HepG2 (cell line): ENCODE results near the gene SECTM1. TPM values are rescaled to one million over a fixed set of nuclear protein-coding genes. Genes with fewer than 3 reads are reported as not detected.

Experiments used
- ATF1 ChIP-seq: IDR thresholded peaks from 2 replicates; pipeline ENCODE4 v1.6.1; 2016; ENCODE audit warnings: mild to moderate bottlenecking, control low read depth
- BCL6 ChIP-seq: IDR thresholded peaks from 2 replicates; pipeline ENCODE4 v1.6.1; 2016; ENCODE audit warnings: missing genetic modification reagents, missing compliant biosample characterization
- GABPB1 ChIP-seq: IDR thresholded peaks from 2 replicates; pipeline ENCODE4 v1.6.1; 2016; ENCODE audit warnings: mild to moderate bottlenecking, missing genetic modification reagents, moderate library complexity, missing compliant biosample characterization
- ONECUT2 ChIP-seq: sonication (generic); formaldehyde crosslinking; IDR thresholded peaks from 2 replicates; pipeline ENCODE4 v1.4.0; 2020; ENCODE audit warnings: missing genetic modification reagents
- PITX1 ChIP-seq: sonication (generic); formaldehyde crosslinking; IDR thresholded peaks from 2 replicates; pipeline ENCODE4 v1.5.1; 2020; ENCODE audit warnings: mild to moderate bottlenecking, missing genetic modification reagents
- PRMT3 ChIP-seq: sonication (generic); formaldehyde crosslinking; IDR thresholded peaks from 2 replicates; pipeline ENCODE4 v1.8.1; 2022; ENCODE audit warnings: low read depth, mild to moderate bottlenecking, moderate library complexity, missing genetic modification reagents, borderline replicate concordance
- RFXAP ChIP-seq: sonication (generic); formaldehyde crosslinking; IDR thresholded peaks from 2 replicates; pipeline ENCODE4 v1.4.0; 2020; ENCODE audit warnings: missing genetic modification reagents, borderline replicate concordance
- SMAD3 ChIP-seq: sonication (generic); formaldehyde crosslinking; IDR thresholded peaks from 2 replicates; pipeline ENCODE4 v1.4.0; 2020; ENCODE audit warnings: missing genetic modification reagents
- SOX13 ChIP-seq, 3 experiments: fragments of 450-650 bp in 1 of 3; sonication (generic) in 1 of 3; formaldehyde crosslinking in 1 of 3; IDR thresholded peaks in 2 of 3; conservative IDR thresholded peaks in 1 of 3; 2 replicates each; pipeline versions ENCODE4 v1.5.0 to v1.6.1; 2016 to 2020; ENCODE audit warnings: antibody characterized with exemption in 1 of 3, mild to moderate bottlenecking in 1 of 3, missing compliant biosample characterization in 1 of 3, missing genetic modification reagents in 1 of 3, moderate library complexity in 1 of 3
- SP4 ChIP-seq: sonication (generic); formaldehyde crosslinking; IDR thresholded peaks from 2 replicates; pipeline ENCODE4 v1.8.1; 2023; ENCODE audit warnings: mild to moderate bottlenecking, missing genetic modification reagents
- SRSF9 ChIP-seq: fragments of 200-400 bp; formaldehyde crosslinking; IDR thresholded peaks from 2 replicates; pipeline ENCODE4 v1.6.1; 2018; ENCODE audit warnings: borderline replicate concordance, mild to moderate bottlenecking, low read depth, low read length; ENCODE audit not compliant: insufficient read depth, poor library complexity, severe bottlenecking
- ZNF724P ChIP-seq: sonication (generic); formaldehyde crosslinking; IDR thresholded peaks from 2 replicates; pipeline ENCODE4 v1.8.0; 2022; ENCODE audit warnings: missing genetic modification reagents, borderline replicate concordance
- ZNF780A ChIP-seq: sonication (generic); formaldehyde crosslinking; IDR thresholded peaks from 2 replicates; pipeline ENCODE4 v1.8.0; 2022; ENCODE audit warnings: mild to moderate bottlenecking, missing genetic modification reagents, moderate library complexity
- polyA plus RNA-seq, 8 experiments: library from polyadenylated mRNA; depleted of rRNA in 3 of 8; stranded (reverse) in 7 of 8; unstranded in 1 of 8; fragments of >200 nt; fragmentation: Illumina TruSeq in 4 of 8; extraction: Trizol in 4 of 8; gene quantifications; 2 replicates each; pipeline versions ENCODE4 v1.2.1 to v1.2.3, GENCODE V29; 2011 to 2016; ENCODE audit warnings: low read depth in 4 of 8, missing spikeins in 1 of 8, mixed read lengths in 1 of 8; ENCODE audit not compliant: insufficient read depth in 1 of 8
- total RNA-seq, 5 experiments: library from RNA; depleted of rRNA; stranded (reverse); fragments of >200 nt; fragmentation: Illumina TruSeq; extraction: Trizol; gene quantifications; 2 replicates each; pipeline ENCODE4 v1.2.3, GENCODE V29; 2016; ENCODE audit warnings: low read depth in 1 of 5
- TF ChIP-seq, protein P1 (sequence below): sonication (generic); formaldehyde crosslinking; conservative IDR thresholded peaks from 2 replicates; pipeline ENCODE4 v1.4.0; 2020; ENCODE audit warnings: missing genetic modification reagents
- TF ChIP-seq, protein P2 (sequence below): sonication (generic); formaldehyde crosslinking; conservative IDR thresholded peaks from 2 replicates; pipeline ENCODE4 v1.8.0; 2022; ENCODE audit warnings: missing genetic modification reagents
- TF ChIP-seq, protein P3 (sequence below): IDR thresholded peaks from 2 replicates; pipeline ENCODE4 v1.4.0; 2020; ENCODE audit warnings: mild to moderate bottlenecking, missing genetic modification reagents
- TF ChIP-seq, protein P4 (sequence below): sonication (generic); formaldehyde crosslinking; IDR thresholded peaks from 2 replicates; pipeline ENCODE4 v1.8.1; 2023; ENCODE audit warnings: missing genetic modification reagents, mild to moderate bottlenecking, borderline replicate concordance
- TF ChIP-seq, protein P5 (sequence below): sonication (generic); formaldehyde crosslinking; IDR thresholded peaks from 2 replicates; pipeline ENCODE4 v1.8.1; 2023; ENCODE audit warnings: missing genetic modification reagents, inconsistent platforms, borderline replicate concordance

The SECTM1 gene
- total and polyA plus RNA-seq, 2 of the 13 experiments (the other 11 are each of a cell fraction or from before 2014, with no cell fraction given), result 3.5 to 5.3 TPM

DNA sequence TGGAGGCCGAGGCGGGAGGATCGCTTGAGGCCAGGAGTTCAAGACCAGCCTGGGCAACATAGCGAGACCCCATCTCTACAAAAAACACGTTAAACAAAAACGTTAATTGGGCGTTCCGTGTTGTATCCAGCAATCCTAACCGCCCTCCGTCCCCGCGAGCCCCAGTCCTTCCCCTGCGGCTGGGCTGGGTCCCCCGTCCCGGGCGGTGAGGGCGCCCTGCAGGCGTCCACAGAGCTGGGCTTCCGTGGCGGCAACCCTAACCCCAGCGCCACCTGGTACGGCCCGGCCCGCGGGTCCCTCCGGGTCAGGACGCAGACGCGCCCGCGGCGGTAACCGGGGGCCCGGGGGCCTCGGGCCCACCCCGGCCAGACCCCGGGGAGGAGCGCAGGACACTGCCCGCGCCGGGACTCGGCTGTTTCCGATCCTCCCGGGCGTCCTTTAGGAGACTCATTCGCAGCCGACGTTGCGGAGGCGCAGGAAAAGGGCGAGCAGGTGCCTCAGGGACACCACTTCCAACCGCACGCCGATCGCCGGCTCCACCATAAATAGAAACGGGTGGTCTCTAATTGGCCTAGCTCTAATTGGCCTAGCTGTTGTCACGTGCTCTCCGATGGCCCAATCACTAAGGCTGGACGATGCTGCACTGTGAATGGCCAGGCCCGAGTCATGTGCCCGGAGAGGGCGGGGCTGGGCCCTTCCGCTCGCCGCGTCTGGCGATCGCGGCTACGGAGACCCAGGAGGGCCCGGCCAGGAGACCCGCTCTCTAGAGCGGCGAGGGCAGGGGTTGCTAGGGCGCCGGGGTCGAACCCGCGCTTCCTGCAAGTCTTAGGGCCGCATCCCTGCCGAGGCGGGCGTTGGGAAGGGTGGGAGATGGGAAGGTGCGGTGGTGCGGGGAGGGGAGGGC lies 41.1 kb downstream of the SECTM1 start (continued):
- TF ChIP-seq, protein P1, sequence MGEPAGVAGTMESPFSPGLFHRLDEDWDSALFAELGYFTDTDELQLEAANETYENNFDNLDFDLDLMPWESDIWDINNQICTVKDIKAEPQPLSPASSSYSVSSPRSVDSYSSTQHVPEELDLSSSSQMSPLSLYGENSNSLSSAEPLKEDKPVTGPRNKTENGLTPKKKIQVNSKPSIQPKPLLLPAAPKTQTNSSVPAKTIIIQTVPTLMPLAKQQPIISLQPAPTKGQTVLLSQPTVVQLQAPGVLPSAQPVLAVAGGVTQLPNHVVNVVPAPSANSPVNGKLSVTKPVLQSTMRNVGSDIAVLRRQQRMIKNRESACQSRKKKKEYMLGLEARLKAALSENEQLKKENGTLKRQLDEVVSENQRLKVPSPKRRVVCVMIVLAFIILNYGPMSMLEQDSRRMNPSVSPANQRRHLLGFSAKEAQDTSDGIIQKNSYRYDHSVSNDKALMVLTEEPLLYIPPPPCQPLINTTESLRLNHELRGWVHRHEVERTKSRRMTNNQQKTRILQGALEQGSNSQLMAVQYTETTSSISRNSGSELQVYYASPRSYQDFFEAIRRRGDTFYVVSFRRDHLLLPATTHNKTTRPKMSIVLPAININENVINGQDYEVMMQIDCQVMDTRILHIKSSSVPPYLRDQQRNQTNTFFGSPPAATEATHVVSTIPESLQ, result 0 out of 2 replicates have a peak, but pooled peaks have one; percentile 49
- TF ChIP-seq, protein P2, sequence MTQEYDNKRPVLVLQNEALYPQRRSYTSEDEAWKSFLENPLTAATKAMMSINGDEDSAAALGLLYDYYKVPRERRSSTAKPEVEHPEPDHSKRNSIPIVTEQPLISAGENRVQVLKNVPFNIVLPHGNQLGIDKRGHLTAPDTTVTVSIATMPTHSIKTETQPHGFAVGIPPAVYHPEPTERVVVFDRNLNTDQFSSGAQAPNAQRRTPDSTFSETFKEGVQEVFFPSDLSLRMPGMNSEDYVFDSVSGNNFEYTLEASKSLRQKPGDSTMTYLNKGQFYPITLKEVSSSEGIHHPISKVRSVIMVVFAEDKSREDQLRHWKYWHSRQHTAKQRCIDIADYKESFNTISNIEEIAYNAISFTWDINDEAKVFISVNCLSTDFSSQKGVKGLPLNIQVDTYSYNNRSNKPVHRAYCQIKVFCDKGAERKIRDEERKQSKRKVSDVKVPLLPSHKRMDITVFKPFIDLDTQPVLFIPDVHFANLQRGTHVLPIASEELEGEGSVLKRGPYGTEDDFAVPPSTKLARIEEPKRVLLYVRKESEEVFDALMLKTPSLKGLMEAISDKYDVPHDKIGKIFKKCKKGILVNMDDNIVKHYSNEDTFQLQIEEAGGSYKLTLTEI (CRISPR knock-in tag), result no peak
- TF ChIP-seq, protein P3, sequence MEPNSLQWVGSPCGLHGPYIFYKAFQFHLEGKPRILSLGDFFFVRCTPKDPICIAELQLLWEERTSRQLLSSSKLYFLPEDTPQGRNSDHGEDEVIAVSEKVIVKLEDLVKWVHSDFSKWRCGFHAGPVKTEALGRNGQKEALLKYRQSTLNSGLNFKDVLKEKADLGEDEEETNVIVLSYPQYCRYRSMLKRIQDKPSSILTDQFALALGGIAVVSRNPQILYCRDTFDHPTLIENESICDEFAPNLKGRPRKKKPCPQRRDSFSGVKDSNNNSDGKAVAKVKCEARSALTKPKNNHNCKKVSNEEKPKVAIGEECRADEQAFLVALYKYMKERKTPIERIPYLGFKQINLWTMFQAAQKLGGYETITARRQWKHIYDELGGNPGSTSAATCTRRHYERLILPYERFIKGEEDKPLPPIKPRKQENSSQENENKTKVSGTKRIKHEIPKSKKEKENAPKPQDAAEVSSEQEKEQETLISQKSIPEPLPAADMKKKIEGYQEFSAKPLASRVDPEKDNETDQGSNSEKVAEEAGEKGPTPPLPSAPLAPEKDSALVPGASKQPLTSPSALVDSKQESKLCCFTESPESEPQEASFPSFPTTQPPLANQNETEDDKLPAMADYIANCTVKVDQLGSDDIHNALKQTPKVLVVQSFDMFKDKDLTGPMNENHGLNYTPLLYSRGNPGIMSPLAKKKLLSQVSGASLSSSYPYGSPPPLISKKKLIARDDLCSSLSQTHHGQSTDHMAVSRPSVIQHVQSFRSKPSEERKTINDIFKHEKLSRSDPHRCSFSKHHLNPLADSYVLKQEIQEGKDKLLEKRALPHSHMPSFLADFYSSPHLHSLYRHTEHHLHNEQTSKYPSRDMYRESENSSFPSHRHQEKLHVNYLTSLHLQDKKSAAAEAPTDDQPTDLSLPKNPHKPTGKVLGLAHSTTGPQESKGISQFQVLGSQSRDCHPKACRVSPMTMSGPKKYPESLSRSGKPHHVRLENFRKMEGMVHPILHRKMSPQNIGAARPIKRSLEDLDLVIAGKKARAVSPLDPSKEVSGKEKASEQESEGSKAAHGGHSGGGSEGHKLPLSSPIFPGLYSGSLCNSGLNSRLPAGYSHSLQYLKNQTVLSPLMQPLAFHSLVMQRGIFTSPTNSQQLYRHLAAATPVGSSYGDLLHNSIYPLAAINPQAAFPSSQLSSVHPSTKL, result peak; percentile 65
- TF ChIP-seq ONECUT2 (CRISPR knock-in tag) (no peak), BCL6 (CRISPR knock-in tag) (peak; percentile 29; the same call in 1 of the 2 replicates), SP4 (peak; percentile 72), SRSF9 (no peak), ATF1 (CRISPR knock-in tag) (no peak), ZNF724P (CRISPR knock-in tag) (peak; percentile 86; the same call in 1 of the 2 replicates), SOX13 (IDR thresholded peaks at IDR 0.05) (no peak), SOX13 (CRISPR knock-in tag; conservative IDR thresholded peaks at IDR 0.05 in 1 of 2, IDR thresholded peaks at IDR 0.05 in 1 of 2) (peak in 1 of 2 experiments; percentile 15; a peak in 1 of 4 replicates), SMAD3 (CRISPR knock-in tag) (peak; percentile 79), RFXAP (CRISPR knock-in tag) (peak; percentile 92), PITX1 (peak; percentile 70), PRMT3 (no peak), ZNF780A (CRISPR knock-in tag) (no peak), GABPB1 (CRISPR knock-in tag) (peak; percentile 88)
- TF ChIP-seq, protein P4, sequence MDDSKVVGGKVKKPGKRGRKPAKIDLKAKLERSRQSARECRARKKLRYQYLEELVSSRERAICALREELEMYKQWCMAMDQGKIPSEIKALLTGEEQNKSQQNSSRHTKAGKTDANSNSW, result no peak
- TF ChIP-seq, protein P5, sequence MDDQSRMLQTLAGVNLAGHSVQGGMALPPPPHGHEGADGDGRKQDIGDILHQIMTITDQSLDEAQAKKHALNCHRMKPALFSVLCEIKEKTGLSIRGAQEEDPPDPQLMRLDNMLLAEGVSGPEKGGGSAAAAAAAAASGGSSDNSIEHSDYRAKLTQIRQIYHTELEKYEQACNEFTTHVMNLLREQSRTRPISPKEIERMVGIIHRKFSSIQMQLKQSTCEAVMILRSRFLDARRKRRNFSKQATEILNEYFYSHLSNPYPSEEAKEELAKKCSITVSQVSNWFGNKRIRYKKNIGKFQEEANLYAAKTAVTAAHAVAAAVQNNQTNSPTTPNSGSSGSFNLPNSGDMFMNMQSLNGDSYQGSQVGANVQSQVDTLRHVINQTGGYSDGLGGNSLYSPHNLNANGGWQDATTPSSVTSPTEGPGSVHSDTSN (CRISPR knock-in tag), result no peak
